IPS-NIHi7 (cell line): ENCODE measurements around the gene RNF4.
A peak's percentile ranks its signal among the peaks of the same experiment; 100 is the strongest.

Experiments used
- DNase-seq: peaks from one replicate; pipeline ENCODE4 v3.0.0; 2012; ENCODE audit warnings: mixed read lengths; ENCODE audit errors: extremely low spot score

The RNF4 gene

DNA sequence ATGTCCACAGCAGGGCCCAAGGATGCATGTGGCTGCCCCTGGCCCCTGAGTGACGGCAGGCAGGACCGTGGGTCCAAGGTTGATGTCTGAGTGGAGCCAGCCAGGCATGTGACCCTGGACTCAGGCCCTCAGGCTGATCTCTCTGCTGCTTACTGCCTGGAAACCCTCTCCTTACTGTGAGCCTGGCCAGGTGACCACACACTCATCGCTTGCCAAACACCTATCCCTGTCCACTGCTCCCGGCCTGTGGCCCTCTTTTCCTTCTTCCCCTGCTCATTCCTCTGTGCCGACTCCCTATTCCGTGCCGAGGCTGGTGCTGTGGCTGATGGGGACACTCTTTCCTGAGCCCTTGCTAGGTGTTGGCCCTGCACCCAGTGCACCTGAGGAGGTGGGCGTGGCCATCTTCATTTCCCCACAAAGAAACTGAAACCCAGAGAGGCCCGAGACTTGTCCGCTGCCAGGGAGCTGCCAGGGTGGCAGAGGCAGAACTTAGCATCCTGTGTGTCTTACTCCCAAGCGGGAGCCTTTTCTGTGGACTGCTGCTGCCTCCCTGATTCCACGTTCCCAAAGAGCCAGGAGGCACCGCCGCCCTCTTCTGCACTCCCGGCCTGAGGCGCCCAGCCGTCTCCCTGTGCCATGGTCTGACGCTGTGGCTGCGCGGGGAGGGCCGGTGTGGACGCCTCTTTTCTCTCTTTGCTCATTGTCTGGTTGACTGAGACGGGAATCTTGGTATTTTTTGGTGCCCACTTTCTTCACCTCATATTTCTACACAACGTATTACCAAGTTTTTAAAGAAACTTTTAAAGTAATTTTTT lies 11.2 kb upstream of the RNF4 start:
- peak; percentile 6 for DNase-seq

DNA sequence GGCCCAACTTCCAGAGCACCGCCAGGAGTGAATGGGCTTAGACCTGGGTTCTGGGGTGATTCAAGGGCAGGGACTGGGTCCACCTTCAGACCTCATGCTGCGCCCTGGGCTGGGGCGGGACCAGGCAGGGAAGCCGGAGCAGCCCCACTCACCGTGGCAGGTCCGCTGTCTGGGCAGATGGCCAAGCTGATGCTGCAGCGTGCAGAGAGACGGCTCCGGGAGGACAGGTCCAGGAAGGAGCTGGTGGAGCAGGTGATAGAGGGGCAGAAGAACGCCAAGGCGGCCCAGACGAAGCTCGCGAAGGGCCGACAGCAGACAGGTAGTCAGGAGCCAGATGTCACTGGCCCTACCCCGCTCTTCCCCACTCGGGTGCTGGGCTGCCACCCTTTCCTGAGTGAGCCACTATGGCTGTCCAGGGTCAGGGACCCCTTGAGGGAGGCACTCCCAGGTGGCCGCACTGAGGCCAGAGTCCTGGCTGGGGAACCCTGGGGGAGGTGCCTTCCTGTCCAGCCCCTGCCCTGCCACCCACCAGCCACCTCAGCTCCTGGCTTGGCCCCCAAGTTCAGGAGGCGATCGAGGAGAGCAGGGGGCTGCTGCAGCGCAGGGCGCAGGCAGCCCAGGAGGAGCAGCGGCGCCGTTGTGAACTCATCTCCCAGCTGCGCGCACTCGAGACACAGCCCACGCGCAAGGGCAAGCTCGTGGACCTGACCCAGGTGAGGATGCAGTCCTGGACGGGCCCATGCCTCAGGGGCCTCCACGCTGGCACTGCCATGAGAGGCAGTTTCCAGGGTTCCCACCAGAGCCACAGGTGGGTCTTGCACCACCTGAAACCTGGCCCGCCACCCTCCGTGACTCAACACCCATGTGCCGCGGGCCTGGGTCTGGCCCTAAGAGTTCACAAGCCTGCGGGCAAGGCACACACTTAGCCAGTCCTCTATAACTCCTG lies 10.1 kb upstream of the RNF4 start:
- DNase-seq = peak; percentile 3

DNA sequence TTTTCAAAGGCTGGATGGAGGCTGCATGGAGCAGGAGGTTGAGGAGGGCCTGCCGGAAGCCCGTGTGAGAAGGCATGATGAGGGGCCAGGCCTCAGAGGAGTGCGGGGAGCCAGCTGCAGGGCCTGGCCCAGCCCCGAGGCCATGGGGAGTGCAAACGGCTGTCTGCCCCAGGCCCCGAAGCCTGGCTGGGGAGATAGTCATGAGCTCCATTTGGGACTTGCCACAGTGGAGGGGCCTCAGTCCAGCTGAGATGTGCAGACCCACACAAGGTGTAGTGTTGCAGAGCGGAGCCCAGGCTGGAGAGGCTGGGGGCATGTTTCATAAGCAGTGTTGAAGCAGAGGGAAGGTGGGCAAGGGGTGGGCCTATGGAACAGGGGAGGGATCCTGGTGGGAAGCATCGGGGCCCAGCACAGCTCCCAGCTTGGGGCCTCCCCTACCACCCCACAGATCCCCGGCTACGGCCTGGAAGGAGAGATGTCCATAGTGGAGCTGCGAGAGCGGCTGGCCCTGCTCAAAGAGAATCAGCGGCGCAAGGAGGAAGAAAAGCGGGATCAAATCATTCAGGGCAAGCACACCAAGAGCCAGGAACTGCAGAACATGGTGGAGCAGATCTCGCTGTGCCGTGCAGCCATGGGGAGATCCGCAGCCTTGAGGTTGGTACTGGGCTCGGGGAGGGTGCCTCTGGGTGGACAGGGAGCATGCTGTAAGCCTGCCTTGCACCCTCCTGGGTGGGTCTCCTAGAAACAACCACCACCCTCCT lies 9.1 kb upstream of the RNF4 start:
- DNase-seq = peak; percentile 6

DNA sequence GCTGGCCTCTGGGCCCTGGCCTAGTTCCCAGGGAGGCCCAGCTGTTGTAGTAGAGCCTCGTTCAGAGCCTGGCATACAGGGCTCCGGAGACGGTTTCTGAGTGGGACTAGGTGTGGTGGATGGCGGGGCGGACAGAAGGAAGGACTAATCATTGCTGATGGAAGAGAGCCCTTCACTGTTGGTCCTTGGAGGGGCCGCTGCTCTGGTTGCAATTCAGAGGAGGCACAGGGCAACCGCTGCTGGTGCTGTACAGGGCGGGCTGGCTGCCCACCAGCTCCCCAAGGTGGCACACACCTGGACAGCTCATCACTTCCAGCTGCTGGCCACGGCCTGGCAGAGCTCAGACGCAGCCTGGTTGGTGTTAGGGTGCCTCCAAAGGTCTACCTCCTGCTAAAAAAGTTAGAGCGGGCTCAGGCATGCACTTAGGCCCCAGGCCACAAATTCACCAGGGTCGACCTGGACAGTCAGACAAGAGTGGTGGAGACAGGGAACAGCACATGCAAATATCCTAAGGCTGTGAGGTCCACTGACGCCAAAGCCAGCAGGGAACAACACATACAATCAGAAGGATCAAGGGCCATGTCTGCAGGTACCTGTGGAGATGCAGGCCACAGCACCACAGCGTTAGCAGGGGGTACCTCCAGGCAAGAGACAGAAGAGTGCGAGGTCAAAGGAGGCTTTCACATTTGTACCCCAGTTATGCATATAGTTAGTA lies 7.5 kb upstream of the RNF4 start:
- DNase-seq = peak; percentile 8

DNA sequence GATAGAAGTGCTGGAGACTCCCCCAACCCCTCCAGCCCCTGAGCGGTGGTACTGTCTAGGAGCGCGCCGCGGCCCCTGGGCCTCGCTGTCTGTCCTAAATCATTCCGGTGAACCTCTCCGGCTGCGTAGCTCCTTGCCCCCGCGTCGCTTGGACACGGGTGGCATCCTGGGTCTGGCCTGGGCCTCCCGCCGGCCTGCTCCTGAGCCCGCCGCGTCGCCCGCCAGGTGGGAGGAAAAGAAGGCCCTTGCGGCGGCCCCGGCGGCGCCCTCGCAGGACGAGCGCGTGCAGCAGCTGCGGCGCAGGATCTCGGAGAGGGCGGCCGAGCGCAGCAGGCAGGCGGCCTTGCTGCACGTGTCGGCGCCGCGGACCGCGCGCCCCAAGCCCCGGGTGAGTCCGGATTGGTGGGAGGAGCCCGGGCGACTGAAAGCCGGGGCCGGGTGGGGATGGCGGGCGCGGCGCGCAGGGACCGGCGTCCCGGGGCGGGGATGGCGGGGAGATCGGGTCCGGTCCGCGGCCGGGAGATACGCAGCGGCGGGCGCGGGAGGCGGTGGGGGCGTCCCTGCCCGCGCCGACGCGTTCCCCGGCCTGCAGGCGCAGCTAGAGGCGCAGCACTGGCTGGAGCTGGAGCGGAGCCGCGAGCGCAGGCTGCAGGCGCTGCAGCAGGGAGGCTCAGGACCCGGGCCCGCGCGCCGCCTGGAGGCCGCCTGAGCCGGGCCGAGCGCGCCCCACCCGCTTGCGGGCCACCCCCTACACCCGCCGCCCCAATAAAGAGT lies 6.5 kb upstream of the RNF4 start:
- DNase-seq = peak; percentile 86

DNA sequence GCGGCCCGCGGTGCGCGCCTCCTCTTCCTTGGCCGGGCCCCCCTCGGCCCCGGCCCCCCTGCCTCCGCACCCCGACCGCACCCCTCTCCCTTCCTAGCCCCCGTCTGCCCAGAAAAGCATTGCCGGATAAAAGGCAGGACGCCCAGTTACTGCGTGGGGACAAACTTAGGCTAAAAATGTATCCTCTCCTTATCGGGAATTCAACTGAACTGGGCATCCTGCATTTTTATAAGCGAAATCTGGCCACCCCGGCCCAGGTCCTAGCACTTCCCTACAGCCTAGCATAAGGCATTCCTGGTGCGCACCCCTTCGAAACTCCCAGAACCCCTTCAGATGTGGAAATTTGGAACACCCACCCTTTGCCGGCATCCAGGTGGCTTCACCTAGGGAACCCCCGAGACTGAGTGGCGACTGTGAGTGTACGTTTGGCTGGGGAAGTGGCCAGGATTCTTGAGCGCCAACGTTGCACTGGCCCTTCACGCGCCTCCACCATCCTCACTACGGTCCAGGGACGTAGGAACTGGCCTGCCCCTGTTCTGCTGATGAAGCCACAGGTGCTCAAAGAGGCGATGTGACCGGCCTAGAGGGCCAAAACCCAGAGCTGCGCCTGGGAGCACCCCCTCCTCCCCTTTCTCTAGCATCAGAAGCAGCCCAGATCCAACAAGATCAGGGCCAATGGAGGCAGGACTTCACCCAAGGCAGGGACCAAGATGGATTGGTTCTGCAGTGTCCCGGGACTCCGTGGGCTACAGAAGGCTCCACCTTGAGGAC lies 5.7 kb upstream of the RNF4 start:
- DNase-seq = peak; percentile 14

DNA sequence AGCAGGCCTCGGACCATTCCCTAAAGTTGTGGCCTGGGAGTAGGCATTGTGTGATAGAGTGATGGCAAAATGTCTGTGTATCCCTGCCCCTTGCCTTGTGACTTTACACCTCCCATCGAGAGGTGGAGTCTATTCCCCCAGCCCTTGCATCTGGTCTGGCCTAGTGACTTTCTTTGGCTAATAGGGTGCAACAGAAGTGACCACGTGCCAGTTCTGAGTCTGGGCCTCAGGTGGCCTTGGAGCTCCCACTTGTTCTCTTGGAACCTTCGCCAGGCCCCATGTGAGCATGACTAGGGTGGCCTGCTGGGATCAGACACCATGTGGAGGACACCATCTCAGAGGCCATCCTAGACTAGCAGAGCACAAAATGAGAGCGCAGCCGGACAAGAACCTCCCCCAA lies 3.9 kb upstream of the RNF4 start:
- peak; percentile 0 for DNase-seq

DNA sequence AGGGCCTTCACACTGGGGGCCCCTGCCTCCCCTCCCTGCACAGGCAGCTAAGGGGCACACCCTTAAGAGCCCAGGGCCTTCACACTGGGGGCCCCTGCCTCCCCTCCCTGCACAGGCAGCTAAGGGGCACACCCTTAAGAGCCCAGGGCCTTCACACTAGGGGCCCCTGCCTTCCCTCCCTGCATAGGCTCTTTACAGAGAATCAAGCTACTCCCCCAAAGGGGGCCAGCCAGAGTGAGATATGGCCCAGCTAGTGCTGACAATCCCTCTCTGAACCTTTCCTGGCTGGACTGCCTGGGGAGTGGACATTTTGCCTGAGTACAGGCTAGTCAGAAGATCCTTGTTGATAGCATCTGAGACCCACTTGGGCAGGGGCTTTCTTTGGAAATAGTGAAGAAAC lies 3.4 kb upstream of the RNF4 start:
- DNase-seq = peak; percentile 1

DNA sequence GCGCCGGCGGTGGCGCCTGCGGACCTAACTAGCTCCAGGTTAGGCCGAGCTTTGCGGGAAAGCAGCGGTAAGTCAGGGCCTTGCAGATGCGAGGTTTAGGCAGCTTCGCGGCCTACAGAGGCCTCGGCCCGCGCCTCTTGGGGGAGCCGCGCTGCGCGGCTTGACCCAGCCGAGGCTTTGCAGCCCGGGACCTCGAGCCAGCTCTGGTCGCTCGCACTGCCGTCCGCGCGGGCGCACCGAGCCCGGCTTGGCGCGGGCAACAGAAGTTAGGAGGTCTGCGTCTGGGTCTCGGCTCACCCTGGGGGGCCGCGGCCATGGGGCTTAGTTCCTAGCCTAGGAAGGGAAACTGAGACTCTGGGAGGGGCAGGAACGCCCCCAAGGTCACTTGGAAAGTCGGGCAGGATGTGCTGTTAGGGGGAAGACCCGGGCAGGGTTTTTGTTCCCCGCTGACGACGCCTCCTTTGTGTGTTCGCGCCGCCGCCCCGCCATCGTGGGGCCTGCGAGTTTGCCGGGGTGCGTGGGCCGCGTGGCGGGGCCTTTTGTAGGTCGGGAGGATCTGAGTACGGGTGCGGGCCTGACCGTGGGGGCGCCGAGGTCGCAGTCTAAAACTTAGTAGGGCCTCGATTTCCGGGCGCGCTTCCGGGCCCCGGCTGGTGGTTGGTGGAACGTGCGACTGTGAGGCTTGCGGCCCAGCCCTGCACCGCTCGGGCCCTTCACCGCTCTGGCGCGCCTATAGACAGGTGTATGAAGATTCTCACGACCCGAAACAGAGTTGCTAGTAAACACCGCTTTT lies 482 bp downstream of the RNF4 start:
- peak; percentile 64 for DNase-seq

DNA sequence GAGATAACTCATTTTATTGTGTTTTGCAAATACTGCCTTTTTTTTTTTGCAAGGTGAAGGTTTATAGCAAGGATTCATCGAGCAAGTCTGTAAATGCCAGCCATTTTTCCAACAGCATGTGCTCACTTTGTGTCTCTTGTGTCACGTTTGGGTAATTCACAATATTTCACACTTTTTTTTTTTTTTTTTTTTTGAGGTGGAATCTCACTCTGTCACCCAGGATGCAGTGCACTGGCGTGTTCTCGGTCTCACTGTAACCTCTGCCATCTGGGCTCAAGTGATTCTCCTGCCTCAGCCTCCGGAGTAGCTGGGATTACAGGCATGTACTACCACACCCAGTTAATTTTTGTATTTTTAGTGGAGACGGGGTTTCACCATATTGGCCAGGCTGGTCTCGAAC lies 1.9 kb downstream of the RNF4 start:
- no peak for DNase-seq

DNA sequence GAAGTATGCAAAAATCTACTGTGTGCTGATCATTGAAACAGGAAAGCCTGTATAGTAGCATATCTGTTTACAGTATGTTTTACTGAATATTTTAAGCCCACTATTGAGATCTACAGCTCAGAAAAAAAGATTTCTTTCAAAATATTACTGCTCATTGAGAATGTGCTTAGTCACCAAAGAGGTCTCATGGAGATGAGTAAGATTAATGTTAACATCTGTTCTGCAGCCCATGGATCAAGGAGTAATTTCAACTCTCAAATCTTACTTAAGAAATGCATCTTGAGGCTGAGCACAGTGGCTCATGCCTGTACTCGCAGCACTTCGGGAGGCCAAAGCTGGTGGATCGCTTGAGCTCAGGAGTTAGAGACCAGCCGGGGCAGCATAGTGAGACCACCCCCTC lies 3.3 kb downstream of the RNF4 start:
- no peak for DNase-seq

DNA sequence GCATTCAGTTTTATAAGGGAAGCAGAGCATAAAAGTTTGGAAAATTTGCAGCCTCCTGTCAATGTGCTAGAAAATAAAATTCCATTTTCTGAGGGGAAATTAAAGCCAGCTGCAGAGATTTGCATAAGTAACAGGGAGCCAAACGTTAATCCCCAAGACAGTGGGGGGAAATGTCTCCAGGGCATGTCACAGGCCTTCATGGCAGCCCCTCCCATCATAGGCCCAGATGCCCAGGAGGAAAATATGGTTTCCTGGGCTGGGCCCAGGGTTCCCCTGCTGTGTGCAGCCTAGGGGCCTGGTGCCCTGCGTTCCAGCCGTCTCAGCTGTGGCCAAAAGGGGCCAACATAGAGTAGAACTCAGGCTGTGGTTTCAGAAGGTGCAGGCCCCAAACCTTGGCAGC lies 9.3 kb downstream of the RNF4 start:
- no peak for DNase-seq

DNA sequence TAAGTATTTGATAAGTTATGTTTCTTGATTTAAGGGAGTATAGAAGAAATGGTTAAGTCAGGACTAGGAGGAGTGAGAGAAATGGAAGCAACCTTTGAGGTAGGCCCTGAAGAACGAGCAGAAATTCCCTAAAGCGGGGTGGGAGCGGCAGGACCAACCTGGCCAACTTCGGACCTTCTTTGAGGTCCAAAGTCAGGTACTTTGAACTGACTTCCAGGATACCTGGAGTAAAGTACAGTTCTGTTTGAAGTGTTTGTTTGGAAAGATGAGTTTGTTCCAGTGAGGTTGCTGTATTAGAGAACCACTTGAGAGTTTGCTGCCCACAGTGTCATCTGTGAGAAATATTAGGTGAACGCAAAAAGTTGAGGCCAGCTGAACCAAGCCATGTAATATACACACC lies 11.7 kb downstream of the RNF4 start:
- peak; percentile 2 for DNase-seq

DNA sequence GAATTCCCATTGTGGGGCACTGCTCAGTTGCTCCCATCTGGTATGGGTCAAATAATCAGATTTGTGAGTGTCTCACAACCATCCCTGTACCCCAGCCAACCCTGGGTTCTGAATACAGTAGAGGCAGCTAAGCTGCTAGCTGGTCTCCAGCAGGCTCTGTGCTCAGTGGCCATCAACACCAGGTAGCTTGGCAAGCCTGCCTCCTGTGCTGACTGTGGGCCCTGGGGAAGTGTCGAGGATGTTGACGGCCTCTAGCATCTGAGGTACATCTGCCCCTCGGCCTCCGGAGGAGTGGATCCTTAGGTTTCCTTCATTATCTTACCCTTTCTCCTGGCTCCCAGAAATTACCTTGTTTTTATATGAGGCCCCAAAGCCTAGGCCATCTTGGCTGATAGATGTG lies 13.3 kb downstream of the RNF4 start:
- DNase-seq = no peak

DNA sequence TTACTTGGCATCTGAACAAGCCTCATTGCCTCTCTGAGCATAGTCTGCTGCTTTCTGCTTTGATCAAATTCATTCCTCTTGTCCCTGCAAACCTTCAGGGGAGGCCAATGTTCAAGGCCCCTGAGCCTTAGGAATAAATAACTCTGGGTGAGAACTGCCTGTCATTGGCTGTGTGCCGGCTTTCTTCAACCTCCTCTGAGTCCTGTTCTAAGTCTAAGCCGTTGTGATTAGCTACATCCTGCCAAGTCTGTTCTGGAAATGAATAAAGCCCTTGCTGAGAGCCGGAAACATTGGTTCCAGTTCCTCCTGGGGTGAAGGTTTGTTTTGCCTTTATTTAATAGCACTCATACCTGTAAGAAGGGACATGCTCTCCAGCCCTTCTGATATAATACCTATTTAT lies 13.8 kb downstream of the RNF4 start:
- no peak for DNase-seq

DNA sequence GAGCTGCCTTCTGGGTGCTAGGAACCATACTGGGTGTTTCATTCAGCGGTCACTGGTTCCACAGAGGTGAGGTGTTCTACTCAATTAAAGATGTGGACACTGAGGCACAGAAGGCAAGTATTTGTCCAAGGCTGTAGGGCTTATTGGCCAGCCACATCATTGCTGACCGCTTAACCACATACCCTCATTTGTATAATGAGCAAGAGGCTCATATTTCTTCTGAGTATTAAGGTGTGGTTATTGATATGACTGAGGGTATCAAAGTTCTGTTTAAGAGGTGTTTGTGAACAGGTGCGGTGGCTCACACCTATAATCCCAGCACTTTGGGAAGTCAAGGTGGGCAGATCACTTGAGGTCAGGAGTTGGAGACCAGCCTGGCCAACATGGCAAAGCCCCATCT lies 14.3 kb downstream of the RNF4 start:
- DNase-seq = no peak

DNA sequence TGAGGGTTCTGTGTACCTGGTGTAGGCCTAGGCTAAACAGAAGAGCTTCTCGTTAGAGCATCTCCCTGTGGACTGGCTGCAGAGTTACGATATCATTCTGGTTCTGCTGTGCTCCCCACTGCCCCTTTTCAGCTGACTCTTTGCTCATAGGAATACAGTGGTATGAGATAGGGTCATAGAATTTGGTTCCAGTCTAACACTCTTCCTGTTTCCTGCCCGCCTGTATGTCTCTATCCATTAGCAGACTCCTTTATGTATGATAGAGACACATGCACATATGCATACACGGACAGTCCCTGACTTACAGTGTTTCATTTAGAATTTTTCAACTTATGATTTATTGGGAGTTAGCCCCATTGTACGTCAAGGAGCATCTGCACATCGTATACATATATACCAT lies 15.3 kb downstream of the RNF4 start:
- no peak for DNase-seq

DNA sequence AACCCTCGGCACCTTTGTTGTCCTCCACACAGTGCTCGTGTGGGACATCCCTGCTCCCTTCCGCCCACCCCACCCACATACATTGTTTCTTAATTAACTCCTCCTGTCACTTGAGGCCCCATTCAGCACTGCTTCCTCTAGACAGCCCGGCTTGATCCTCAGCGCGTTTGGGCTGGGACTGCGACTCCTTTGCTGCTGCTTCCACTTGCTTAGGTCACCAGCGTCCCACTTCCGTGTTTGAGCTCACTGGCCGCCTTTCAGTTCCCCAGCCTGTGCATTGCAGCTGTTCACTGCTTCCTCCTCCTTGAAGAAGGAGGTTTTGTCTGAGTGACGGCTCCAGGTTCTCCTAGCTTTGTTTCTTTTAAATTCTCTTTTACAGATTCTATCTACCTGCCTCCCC lies 16.1 kb downstream of the RNF4 start:
- no peak for DNase-seq

DNA sequence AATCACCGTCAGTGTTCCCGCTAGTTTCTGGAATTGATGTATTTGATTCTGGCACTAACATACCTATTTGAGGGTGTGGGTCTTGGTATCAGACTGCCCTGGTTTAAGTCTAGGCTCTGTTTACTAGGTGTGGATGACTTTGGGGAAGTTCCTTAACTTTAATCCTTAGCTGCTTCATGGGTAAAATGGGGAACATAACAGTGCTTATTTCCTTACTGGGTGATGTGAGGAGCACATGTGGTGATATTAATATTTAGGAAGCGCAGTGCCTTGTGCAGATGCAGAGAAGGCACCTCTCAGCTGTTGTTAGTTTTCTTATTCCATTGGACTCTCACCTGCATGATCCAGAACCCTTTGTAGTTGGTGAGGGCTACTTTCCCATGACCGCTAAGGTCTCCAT lies 17.1 kb downstream of the RNF4 start:
- DNase-seq = no peak
